Esophagus muscularis mucosa (tissue), 4 donors: ENCODE results near the gene BCL2L13. TPM values are rescaled to one million over a fixed set of nuclear protein-coding genes. Genes with fewer than 3 reads are reported as not detected.

ENCODE experiments used
- DNase-seq: peaks from one replicate; pipeline ENCODE4 v3.0.0-alpha.2; 2017; ENCODE audit errors: extremely low spot score
- H3K27ac ChIP-seq, 4 donors: fragments of 200-600 bp; sonication (generic); replicated peaks in 1 of 4; 1 replicate in 3 of 4; 2 replicates in 1 of 4; pipeline ENCODE4 v1.5.1; 2016 to 2019; ENCODE audit warnings: mild to moderate bottlenecking in 1 of 4
- H3K27me3 ChIP-seq, 4 donors: fragments of 200-600 bp; sonication (generic); one replicate each; pipeline versions ENCODE4 v1.5.1 to v1.6.0; 2016 to 2019
- H3K36me3 ChIP-seq, 4 donors: fragments of 200-600 bp; sonication (generic); one replicate each; pipeline ENCODE4 v1.5.1; 2016 to 2019
- H3K4me1 ChIP-seq, 4 donors: fragments of 200-600 bp; sonication (generic); one replicate each; pipeline ENCODE4 v1.5.1; 2016 to 2019
- H3K4me3 ChIP-seq, 4 donors: fragments of 200-600 bp; sonication (generic); 1 replicate in 2 of 4; 2 replicates in 2 of 4; pipeline ENCODE4 v1.5.1; 2016 to 2019; ENCODE audit warnings: mild to moderate bottlenecking in 4 of 4, moderate library complexity in 1 of 4
- H3K9me3 ChIP-seq, 4 donors: fragments of 200-600 bp; sonication (generic); 1 replicate in 3 of 4; 2 replicates in 1 of 4; pipeline ENCODE4 v1.5.1; 2016 to 2019
- EP300 ChIP-seq: sonication (generic); formaldehyde crosslinking; IDR thresholded peaks from one replicate; pipeline ENCODE4 v1.6.1; 2017; ENCODE audit warnings: antibody characterized with exemption
- POLR2A ChIP-seq: fragments of 450-650 bp; IDR thresholded peaks from one replicate; pipeline ENCODE4 v1.6.1; 2017; ENCODE audit warnings: antibody characterized with exemption, moderate library complexity, mild to moderate bottlenecking, low read depth
- POLR2AphosphoS5 ChIP-seq, 2 donors: sonication (generic); formaldehyde crosslinking; IDR thresholded peaks; one replicate each; pipeline ENCODE4 v1.6.1; 2017; ENCODE audit warnings: antibody characterized with exemption in 2 of 2
- WGBS: methylation state at CpG from one replicate; pipeline ENCODE4 v1.1.5; 2018; 5-methylcytosine and 5-hydroxymethylcytosine counted together
- intact Hi-C: fragments of 100-400 bp; cut with DNase I; formaldehyde crosslinking; loops from one replicate; pipeline ENCODE4 v1.15.1; 2023
- total RNA-seq, 4 donors: library from RNA; depleted of rRNA; stranded (reverse); fragments of >200 nt; gene quantifications; one replicate each; pipeline versions ENCODE4 v1.1.0 to v1.2.1, GENCODE V29; 2016
- TF ChIP-seq, protein P1 (sequence below), 3 experiments: fragments of 200-600 bp in 2 of 3; fragments of 450-650 bp in 1 of 3; sonication (generic) in 2 of 3; IDR thresholded peaks; one replicate each; pipeline ENCODE4 v1.5.1; 2017 to 2019; ENCODE audit warnings: antibody characterized with exemption in 3 of 3, mild to moderate bottlenecking in 2 of 3, moderate library complexity in 1 of 3

Gene BCL2L13
- total RNA-seq, 4 donors from 2014 or later: 102 to 199 (median 133) TPM

DNA sequence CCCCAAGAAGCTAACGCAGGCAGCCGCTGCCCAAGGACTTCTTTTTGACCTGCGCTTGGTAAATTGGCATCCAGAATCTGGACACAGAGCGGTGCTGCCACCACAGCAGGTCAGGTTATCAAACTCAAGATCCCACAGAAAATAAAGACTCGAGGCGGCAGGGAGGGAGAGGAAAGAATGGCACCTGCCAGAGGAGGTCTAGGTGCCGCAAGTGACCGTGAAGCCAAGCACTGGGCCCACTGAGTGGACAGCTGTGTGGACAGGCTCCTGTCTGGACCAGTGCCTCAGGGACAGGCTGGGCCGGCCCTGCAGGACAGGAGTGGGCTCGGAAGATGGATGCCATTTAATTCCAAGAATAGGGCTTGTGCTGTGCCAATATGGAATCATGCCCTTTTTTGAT, 108.4 kb downstream of the BCL2L13 start:
- no peak overlapping the region for H3K27ac ChIP-seq
- DNase-seq: no peak
- H3K27me3 ChIP-seq: no peaks in the 10 kb centered on the region
- no peaks in the 10 kb centered on the region for H3K36me3 ChIP-seq
- 93% methylated on average over 6 of the region's 10 CpGs for WGBS
- no peaks in the 10 kb centered on the region for H3K9me3 ChIP-seq
- intact Hi-C loops: loop anchor here (5.0 kb wide), 1 partner anchor 35 kb away; no protein-coding TSS in a partner anchor
- TF ChIP-seq, protein P1, sequence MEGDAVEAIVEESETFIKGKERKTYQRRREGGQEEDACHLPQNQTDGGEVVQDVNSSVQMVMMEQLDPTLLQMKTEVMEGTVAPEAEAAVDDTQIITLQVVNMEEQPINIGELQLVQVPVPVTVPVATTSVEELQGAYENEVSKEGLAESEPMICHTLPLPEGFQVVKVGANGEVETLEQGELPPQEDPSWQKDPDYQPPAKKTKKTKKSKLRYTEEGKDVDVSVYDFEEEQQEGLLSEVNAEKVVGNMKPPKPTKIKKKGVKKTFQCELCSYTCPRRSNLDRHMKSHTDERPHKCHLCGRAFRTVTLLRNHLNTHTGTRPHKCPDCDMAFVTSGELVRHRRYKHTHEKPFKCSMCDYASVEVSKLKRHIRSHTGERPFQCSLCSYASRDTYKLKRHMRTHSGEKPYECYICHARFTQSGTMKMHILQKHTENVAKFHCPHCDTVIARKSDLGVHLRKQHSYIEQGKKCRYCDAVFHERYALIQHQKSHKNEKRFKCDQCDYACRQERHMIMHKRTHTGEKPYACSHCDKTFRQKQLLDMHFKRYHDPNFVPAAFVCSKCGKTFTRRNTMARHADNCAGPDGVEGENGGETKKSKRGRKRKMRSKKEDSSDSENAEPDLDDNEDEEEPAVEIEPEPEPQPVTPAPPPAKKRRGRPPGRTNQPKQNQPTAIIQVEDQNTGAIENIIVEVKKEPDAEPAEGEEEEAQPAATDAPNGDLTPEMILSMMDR (IDR thresholded peaks at IDR 0.05): no peak
- TF ChIP-seq POLR2AphosphoS5 (IDR thresholded peaks at IDR 0.05) (no peak), EP300 (no peak), POLR2A (no peak)
- peaks cover 0 to 19% (median 8%) of the 10 kb centered on the region in 4 donors for H3K4me1 ChIP-seq
- H3K4me3 ChIP-seq: no peak overlapping the region

DNA sequence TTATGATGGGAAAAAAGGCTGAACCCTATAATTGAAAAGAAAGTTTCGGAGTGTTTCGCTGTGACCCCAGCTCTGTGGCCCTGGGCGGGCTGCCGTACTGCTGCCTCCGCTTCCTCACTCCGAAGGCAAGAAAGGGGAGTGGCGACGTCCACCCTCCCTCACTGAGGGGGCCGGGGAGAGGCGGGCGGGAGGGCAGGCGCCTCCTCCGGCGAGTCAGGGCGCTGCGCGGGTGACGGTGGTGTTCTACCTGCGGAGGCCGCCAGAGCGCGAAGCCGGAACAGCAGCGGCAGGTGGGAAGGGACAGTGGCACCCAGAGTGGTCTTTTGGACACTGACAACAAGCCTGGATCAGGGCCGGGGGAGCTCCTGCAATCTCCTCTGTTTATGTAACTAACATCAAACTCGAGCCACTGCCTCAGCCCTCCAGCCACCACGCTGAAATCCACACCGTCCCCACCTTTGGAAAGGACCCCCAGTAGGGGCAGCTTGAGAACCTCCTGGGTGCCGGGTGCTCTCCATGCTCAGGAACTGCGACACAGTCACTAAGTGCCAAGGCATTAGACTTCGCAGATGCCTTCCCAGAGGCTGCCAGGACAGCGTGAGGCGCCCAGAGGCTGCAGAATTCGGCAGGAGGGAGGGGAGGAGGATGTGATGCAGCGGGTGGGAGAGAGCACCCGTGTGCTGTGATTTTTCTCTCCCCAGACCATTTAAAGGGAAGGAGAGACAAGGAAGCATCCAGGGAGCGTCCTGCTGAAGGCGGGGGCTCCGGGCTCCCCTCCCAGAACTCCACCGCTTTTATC, 110.2 kb downstream of the BCL2L13 start:
- H3K4me3 ChIP-seq: peak overlapping the region; percentile 19 to 33 (median 28)
- intact Hi-C loops: loop anchor here (5.0 kb wide), 1 partner anchor 34 kb away; no protein-coding TSS in a partner anchor
- no peaks in the 10 kb centered on the region for H3K9me3 ChIP-seq
- H3K36me3 ChIP-seq: no peaks in the 10 kb centered on the region
- DNase-seq: no peak
- no peaks in the 10 kb centered on the region for H3K27me3 ChIP-seq
- H3K27ac ChIP-seq: no peak overlapping the region
- peaks cover 0 to 7% (median 5%) of the 10 kb centered on the region in 4 donors for H3K4me1 ChIP-seq
- TF ChIP-seq, protein P1 (IDR thresholded peaks at IDR 0.05): peak; percentile 17 to 52 (median 42)
- TF ChIP-seq POLR2A: no peak
- WGBS: 75% methylated on average over 36 of the region's 40 CpGs

DNA sequence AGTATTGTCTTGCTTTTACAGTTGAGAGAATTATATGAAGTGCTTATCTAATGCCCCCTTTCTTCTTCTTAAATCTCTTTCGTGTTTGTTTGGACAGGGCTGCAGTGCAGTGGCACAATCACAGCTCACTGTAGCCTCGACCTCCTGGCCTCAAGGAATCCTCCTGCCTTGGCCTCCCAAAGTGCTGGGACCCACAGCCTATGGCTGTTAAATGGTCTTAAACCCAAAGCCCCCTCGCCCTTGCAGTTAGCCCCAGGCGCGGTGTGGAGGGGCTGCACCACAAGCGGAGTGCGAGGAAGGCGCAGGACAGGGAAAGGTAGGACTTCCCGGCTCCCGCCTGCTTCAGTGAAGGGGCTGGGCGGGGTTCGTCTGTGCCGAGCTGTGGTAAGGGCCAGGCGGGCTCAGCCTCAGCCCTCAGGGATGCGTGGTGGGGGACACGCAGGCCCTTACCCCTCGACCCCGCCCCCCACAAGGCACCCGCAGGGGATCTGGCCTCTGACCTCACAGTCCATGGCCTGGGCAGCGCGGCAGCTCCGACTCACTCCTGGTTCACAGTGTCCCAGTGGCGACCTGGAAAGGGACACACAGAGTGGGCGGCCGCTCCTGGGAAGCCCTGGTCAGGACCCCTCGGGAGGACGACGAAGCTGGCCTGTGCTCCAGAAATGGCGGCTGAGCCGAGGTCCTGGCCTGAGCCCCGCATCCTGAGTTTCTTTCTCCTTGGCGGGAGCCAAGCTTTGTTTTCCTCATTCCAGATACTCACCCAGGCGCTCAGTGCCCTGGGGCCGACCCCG, 111.2 kb downstream of the BCL2L13 start:
- 90% methylated on average over 26 of the region's 35 CpGs for WGBS
- intact Hi-C loops: loop anchor here (5.0 kb wide), 1 partner anchor 33 kb away; no protein-coding TSS in a partner anchor
- Histone ChIP-seq H3K27ac (no peak overlapping the region), H3K36me3 (no peaks in the 10 kb centered on the region), H3K4me3 (no peak overlapping the region), H3K4me1 (peaks cover 0 to 6% (median 3%) of the 10 kb centered on the region in 4 donors), H3K27me3 (no peaks in the 10 kb centered on the region), H3K9me3 (no peaks in the 10 kb centered on the region)
- no peak for DNase-seq
- no peak for TF ChIP-seq POLR2AphosphoS5 (IDR thresholded peaks at IDR 0.05)
- TF ChIP-seq, protein P1 (IDR thresholded peaks at IDR 0.05): no peak
- TF ChIP-seq POLR2A: no peak
- TF ChIP-seq EP300: no peak

DNA sequence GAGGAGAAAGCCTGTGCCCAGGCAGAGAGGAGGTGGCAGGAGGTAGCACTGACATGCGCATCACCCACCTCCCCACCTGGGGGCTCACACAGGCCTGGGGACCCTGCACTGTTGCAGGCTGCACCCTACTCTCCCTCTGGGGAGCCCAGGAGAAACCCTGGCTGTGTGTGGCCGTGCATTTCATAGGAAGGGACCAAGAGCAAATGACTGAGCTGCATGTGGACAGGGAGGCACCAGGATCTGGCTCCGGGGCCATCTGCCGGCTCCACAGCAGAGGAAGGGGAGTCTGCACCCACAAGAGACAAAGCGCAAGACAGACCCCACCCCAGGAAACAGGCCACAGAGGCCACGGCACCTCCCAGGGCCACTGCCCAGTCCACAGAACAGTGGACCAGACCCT, 113.0 kb downstream of the BCL2L13 start:
- Histone ChIP-seq H3K27me3 (no peaks in the 10 kb centered on the region), H3K4me1 (peaks cover 0 to 6% (median 3%) of the 10 kb centered on the region in 4 donors), H3K9me3 (no peaks in the 10 kb centered on the region), H3K4me3 (no peak overlapping the region), H3K27ac (no peak overlapping the region), H3K36me3 (no peaks in the 10 kb centered on the region)
- no peak for DNase-seq
- intact Hi-C loops: no loop called here
- TF ChIP-seq EP300 (no peak), POLR2A (no peak), POLR2AphosphoS5 (IDR thresholded peaks at IDR 0.05) (no peak)
- 92% methylated on average over 5 of the region's 6 CpGs for WGBS
